Spleen (tissue), 7 donors: ENCODE data around the gene EPB41L4B.

ENCODE experiments used
- CTCF ChIP-seq, 11 experiments: fragments of 200-600 bp in 7 of 11; fragments of 450-650 bp in 4 of 11; sonication (generic) in 4 of 11; IDR thresholded peaks in 8 of 11; conservative IDR thresholded peaks in 3 of 11; 1 replicate in 7 of 11; 2 replicates in 4 of 11; pipeline versions ENCODE4 v1.4.0 to v1.8.0; 2016 to 2021; ENCODE audit warnings: antibody characterized with exemption in 11 of 11, inconsistent platforms in 4 of 11, mild to moderate bottlenecking in 1 of 11
- POLR2A ChIP-seq, 3 donors: fragments of 450-650 bp; IDR thresholded peaks; one replicate each; pipeline ENCODE4 v1.5.1; 2017; ENCODE audit warnings: antibody characterized with exemption in 3 of 3, mild to moderate bottlenecking in 1 of 3
- POLR2AphosphoS5 ChIP-seq, 3 donors: sonication (generic); formaldehyde crosslinking; IDR thresholded peaks; one replicate each; pipeline ENCODE4 v1.5.1; 2017; ENCODE audit warnings: antibody characterized with exemption in 3 of 3
- donor health status: DM: no; HTN: no; CAD: no; lungs with moderate emphysema.
- donor health status: DM: no; HTN: no; CAD: no.
- donor health status: DM: no; HTN: no; CAD: no.

- TF ChIP-seq POLR2A (IDR thresholded peaks at IDR 0.05) (no peak), CTCF (IDR thresholded peaks at IDR 0.05 in 8 of 11, conservative IDR thresholded peaks at IDR 0.05 in 3 of 11) (no peak), POLR2AphosphoS5 (IDR thresholded peaks at IDR 0.05) (no peak)
Measured at GRCh38 chr9:109316207-109316640, 4.6 kb downstream of the EPB41L4B start.
